SU-DHL-6 (cell line): Measurements from ENCODE around the gene DAAM2.

Experiments
- H2AFZ ChIP-seq: fragments of 200-600 bp; sonication (generic); 2 replicates; pipeline ENCODE4 v1.6.1; 2014; ENCODE audit warnings: low read depth, mild to moderate bottlenecking, moderate library complexity, mixed read lengths, antibody characterized with exemption, low read length; ENCODE audit not compliant: severe bottlenecking
- H3F3A ChIP-seq: fragments of 200-600 bp; shearing (Covaris generic); 2 replicates; pipeline ENCODE4 v1.6.0; 2016; ENCODE audit warnings: antibody characterized with exemption, mild to moderate bottlenecking; ENCODE audit not compliant: insufficient read depth
- H3K27ac ChIP-seq: fragments of 200-600 bp; sonication (generic); 2 replicates; pipeline ENCODE4 v1.5.1; 2016; ENCODE audit warnings: low read depth, mild to moderate bottlenecking, low read length, moderate library complexity, mixed read lengths
- H3K27me3 ChIP-seq: fragments of 200-600 bp; sonication (generic), shearing (Covaris generic); 2 replicates; pipeline ENCODE4 v1.6.0; 2014; ENCODE audit warnings: mild to moderate bottlenecking, low read length
- H3K36me3 ChIP-seq: fragments of 200-600 bp; sonication (generic); 2 replicates; pipeline ENCODE4 v1.6.1; 2014; ENCODE audit warnings: mild to moderate bottlenecking, low read length, mixed read lengths
- H3K4me2 ChIP-seq: fragments of 300-600, 200-600 bp; shearing (Covaris generic), sonication (generic); 2 replicates; pipeline ENCODE4 v1.6.0; 2014; ENCODE audit warnings: low read length, low read depth, mild to moderate bottlenecking; ENCODE audit not compliant: poor library complexity, severe bottlenecking
- H3K4me3 ChIP-seq: fragments of 200-600 bp; sonication (generic); 2 replicates; pipeline ENCODE4 v1.5.1; 2014; ENCODE audit warnings: antibody characterized with exemption, low read length, mild to moderate bottlenecking, mixed read lengths; ENCODE audit not compliant: insufficient read depth, poor library complexity, severe bottlenecking
- H3K79me2 ChIP-seq: fragments of 200-600 bp; sonication (generic); 2 replicates; pipeline ENCODE4 v1.6.1; 2014; ENCODE audit warnings: mild to moderate bottlenecking, low read length, moderate library complexity; ENCODE audit not compliant: insufficient read depth
- H3K9ac ChIP-seq: fragments of 200-600 bp; sonication (generic); 2 replicates; pipeline ENCODE4 v1.7.0; 2014; ENCODE audit warnings: mild to moderate bottlenecking, low read length
- H3K9me2 ChIP-seq: fragments of 200-600 bp; sonication (generic); replicated peaks from 2 replicates; pipeline ENCODE4 v1.6.1; 2014; ENCODE audit warnings: low read length; ENCODE audit not compliant: insufficient read depth
- H3K9me3 ChIP-seq: fragments of 200-600 bp; sonication (generic); 2 replicates; pipeline ENCODE4 v1.6.1; 2014; ENCODE audit warnings: low read length, mixed read lengths; ENCODE audit not compliant: insufficient read depth
- H4K20me1 ChIP-seq: fragments of 200-600 bp; sonication (generic); 2 replicates; pipeline ENCODE4 v1.6.1; 2014; ENCODE audit warnings: low read depth, mild to moderate bottlenecking, antibody characterized with exemption, low read length, moderate library complexity, mixed read lengths
- EZH2phosphoT487 ChIP-seq: fragments of 200-600 bp; sonication (generic), shearing (Covaris generic); conservative IDR thresholded peaks from 2 replicates; pipeline ENCODE4 v1.6.1; 2018; ENCODE audit warnings: mild to moderate bottlenecking, antibody characterized with exemption, low read length, moderate library complexity, mixed read lengths
- TF ChIP-seq, protein P1 (sequence below): fragments of 200-600 bp; sonication (generic); IDR thresholded peaks from one replicate; pipeline ENCODE4 v1.5.1; 2017; ENCODE audit warnings: antibody characterized with exemption, mild to moderate bottlenecking, low read length, moderate library complexity; ENCODE audit not compliant: insufficient read depth, poor library complexity, severe bottlenecking

The DAAM2 gene

DNA sequence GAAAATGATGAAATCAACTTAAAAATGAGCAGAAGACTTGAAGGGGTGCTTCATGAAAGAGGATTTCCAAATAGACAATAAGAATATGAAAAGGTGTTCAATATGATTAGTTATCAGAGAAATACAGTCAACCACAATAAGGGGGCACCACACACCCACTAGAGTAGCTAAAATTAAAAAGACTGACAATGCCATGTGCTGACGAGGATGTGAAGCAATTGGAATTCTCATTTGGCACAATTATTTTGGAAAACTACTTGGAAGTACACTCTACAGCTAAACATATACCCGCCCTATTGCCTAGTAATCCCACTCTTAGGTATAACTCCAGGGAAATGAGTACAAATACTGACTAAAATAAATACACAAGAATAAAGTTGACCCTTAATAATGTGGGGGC, 97.1 kb downstream of the DAAM2 start:
- Histone ChIP-seq H3K27ac (no peak overlapping the region), H3K9me3 (no peaks in the 10 kb centered on the region), H2AFZ (no peak overlapping the region), H3K79me2 (no peaks in the 10 kb centered on the region), H3K27me3 (no peaks in the 10 kb centered on the region), H3K4me2 (no peak overlapping the region), H4K20me1 (no peaks in the 10 kb centered on the region), H3K9me2 (no peaks in the 10 kb centered on the region), H3K4me3 (no peak overlapping the region), H3K36me3 (no peaks in the 10 kb centered on the region), H3K9ac (no peak overlapping the region), H3F3A (no peaks in the 10 kb centered on the region)
- no peak for TF ChIP-seq EZH2phosphoT487
- TF ChIP-seq, protein P1, sequence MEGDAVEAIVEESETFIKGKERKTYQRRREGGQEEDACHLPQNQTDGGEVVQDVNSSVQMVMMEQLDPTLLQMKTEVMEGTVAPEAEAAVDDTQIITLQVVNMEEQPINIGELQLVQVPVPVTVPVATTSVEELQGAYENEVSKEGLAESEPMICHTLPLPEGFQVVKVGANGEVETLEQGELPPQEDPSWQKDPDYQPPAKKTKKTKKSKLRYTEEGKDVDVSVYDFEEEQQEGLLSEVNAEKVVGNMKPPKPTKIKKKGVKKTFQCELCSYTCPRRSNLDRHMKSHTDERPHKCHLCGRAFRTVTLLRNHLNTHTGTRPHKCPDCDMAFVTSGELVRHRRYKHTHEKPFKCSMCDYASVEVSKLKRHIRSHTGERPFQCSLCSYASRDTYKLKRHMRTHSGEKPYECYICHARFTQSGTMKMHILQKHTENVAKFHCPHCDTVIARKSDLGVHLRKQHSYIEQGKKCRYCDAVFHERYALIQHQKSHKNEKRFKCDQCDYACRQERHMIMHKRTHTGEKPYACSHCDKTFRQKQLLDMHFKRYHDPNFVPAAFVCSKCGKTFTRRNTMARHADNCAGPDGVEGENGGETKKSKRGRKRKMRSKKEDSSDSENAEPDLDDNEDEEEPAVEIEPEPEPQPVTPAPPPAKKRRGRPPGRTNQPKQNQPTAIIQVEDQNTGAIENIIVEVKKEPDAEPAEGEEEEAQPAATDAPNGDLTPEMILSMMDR: no peak

DNA sequence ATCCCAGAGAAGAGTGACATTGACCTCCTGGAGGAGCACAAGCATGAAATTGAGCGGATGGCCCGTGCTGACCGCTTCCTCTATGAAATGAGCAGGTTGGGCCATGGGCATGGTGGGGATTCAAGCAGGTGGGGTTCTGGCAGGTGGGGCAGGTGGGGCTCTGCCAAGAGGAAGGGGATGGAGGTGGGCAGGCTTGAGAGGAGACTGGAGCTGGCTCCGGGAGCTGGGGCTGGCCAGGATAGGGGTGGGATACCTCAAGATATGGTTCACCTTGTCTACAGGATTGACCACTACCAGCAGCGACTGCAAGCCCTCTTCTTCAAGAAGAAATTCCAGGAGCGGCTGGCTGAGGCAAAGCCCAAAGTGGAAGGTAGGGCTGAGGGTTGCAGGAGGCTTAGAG, 99.2 kb downstream of the DAAM2 start:
- Histone ChIP-seq H3K9me2 (no peaks in the 10 kb centered on the region), H3K9ac (no peak overlapping the region), H3K9me3 (no peaks in the 10 kb centered on the region), H3K79me2 (no peaks in the 10 kb centered on the region), H3K36me3 (no peaks in the 10 kb centered on the region), H2AFZ (no peak overlapping the region), H3F3A (no peaks in the 10 kb centered on the region), H3K27me3 (no peaks in the 10 kb centered on the region), H3K4me2 (no peak overlapping the region), H3K4me3 (no peak overlapping the region), H4K20me1 (no peaks in the 10 kb centered on the region), H3K27ac (no peak overlapping the region)
- TF ChIP-seq EZH2phosphoT487: no peak
- TF ChIP-seq, protein P1: no peak

- Histone ChIP-seq H3K4me3 (no peak overlapping the region), H3K27me3 (no peaks in the 10 kb centered on the region), H3K27ac (no peak overlapping the region), H2AFZ (no peak overlapping the region), H3K4me2 (no peak overlapping the region), H4K20me1 (no peaks in the 10 kb centered on the region), H3K36me3 (no peaks in the 10 kb centered on the region), H3K79me2 (no peaks in the 10 kb centered on the region), H3K9me3 (no peaks in the 10 kb centered on the region), H3K9ac (no peak overlapping the region), H3K9me2 (no peaks in the 10 kb centered on the region), H3F3A (no peaks in the 10 kb centered on the region)
- TF ChIP-seq, protein P1: no peak
- TF ChIP-seq EZH2phosphoT487: no peak
Observed at GRCh38 chr6:39891976-39892375, 99.8 kb downstream of the DAAM2 start.
